Body of pancreas (tissue), 4 donors: Measurements from ENCODE around the gene WDR46. TPM values are rescaled to one million over a fixed set of nuclear protein-coding genes. Genes with fewer than 3 reads are reported as not detected.
A peak's percentile ranks its signal among the peaks of the same experiment; 100 is the strongest.

Source experiments
- ATAC-seq: fragments of 150-250 bp; one replicate; pipeline ENCODE4 v1.9.1; 2016
- DNase-seq, 4 donors: peaks; one replicate each; pipeline ENCODE4 v3.0.0-alpha.2; 2019
- H3K27ac ChIP-seq, 4 donors: fragments of 200-600 bp; sonication (generic); 1 replicate in 3 of 4; 2 replicates in 1 of 4; pipeline versions ENCODE4 v1.5.1 to v1.6.1; 2016 to 2019; ENCODE audit warnings: mild to moderate bottlenecking in 1 of 4, mixed read lengths in 1 of 4, moderate library complexity in 1 of 4
- H3K27me3 ChIP-seq, 2 donors: fragments of 200-600 bp; sonication (generic); one replicate each; pipeline ENCODE4 v1.6.0; 2016; ENCODE audit warnings: mild to moderate bottlenecking in 1 of 2
- H3K36me3 ChIP-seq, 2 donors: fragments of 200-600 bp; sonication (generic); replicated peaks in 1 of 2; 2 replicates each; pipeline ENCODE4 v1.5.1; 2016; ENCODE audit warnings: low read depth in 2 of 2; ENCODE audit not compliant: insufficient read depth in 1 of 2
- H3K4me1 ChIP-seq: fragments of 200-600 bp; sonication (generic); one replicate; pipeline ENCODE4 v1.6.0; 2016
- H3K4me3 ChIP-seq, 2 donors: fragments of 200-600 bp; sonication (generic); 1 replicate in 1 of 2; 2 replicates in 1 of 2; pipeline ENCODE4 v1.5.1; 2016 to 2019
- H3K9me3 ChIP-seq, 3 donors: fragments of 200-600 bp; sonication (generic); 1 replicate in 2 of 3; 2 replicates in 1 of 3; pipeline ENCODE4 v1.5.1; 2016
- CTCF ChIP-seq, 7 experiments: fragments of 450-650 bp in 4 of 7; fragments of 200-600 bp in 3 of 7; sonication (generic) in 3 of 7; IDR thresholded peaks; one replicate each; pipeline ENCODE4 v1.5.1; 2016 to 2019; ENCODE audit warnings: antibody characterized with exemption in 7 of 7
- POLR2A ChIP-seq, 3 donors: fragments of 450-650 bp; IDR thresholded peaks; one replicate each; pipeline ENCODE4 v1.6.1; 2016; ENCODE audit warnings: antibody characterized with exemption in 3 of 3, mild to moderate bottlenecking in 2 of 3
- WGBS, 2 donors: methylation state at CpG; one replicate each; pipeline ENCODE4 v1.1.5; 2017; 5-methylcytosine and 5-hydroxymethylcytosine counted together
- intact Hi-C: fragments of 100-400 bp; cut with DNase I; formaldehyde crosslinking; loops from one replicate; pipeline ENCODE4 v1.15.1; 2023
- total RNA-seq, 2 donors: library from RNA; depleted of rRNA; stranded (reverse); fragments of >200 nt; gene quantifications; one replicate each; pipeline ENCODE4 v1.1.0, GENCODE V29; 2016

The WDR46 gene
- total RNA-seq = 10 to 100 TPM; 27.8 to 43.2 TPM

- DNase-seq = peak; percentile 78 to 86 (median 81)
- H3K36me3 ChIP-seq = peaks cover 0 to 6% of the 10 kb centered on the region in 2 donors
- ATAC-seq = peak; percentile 96
- intact Hi-C loops = no loop called here
- peak in 1 of 3 donors; percentile 30 for TF ChIP-seq POLR2A (IDR thresholded peaks at IDR 0.05)
- no peak for TF ChIP-seq CTCF (IDR thresholded peaks at IDR 0.05)
- H3K9me3 ChIP-seq = no peaks in the 10 kb centered on the region
- no peaks in the 10 kb centered on the region for H3K27me3 ChIP-seq
- peak within 1 kb of the TSS in 3 of 4 donors; percentile 55 to 80 (median 65) for H3K27ac ChIP-seq
- peak within 1 kb of the TSS; percentile 35 to 36 for H3K4me3 ChIP-seq
- H3K4me1 ChIP-seq = peaks cover 25% of the 10 kb centered on the region
- 0% methylated on average over 37 to 43 of the region's 43 CpGs for WGBS, 2 donors
Observed at GRCh38 chr6:33288921-33289783, at the start of gene WDR46, which contains the start of gene PFDN6. WDR46 (minus strand) TSS chr6:33289239; CDS start chr6:33289170, 69 bp downstream. PFDN6 (plus strand) TSS chr6:33289601; CDS start chr6:33289857, 256 bp downstream.

- H3K4me1 ChIP-seq = no peaks in the 10 kb centered on the region
- intact Hi-C loops = no loop called here
- H3K4me3 ChIP-seq = no peak overlapping the region
- no peaks in the 10 kb centered on the region for H3K27me3 ChIP-seq
- no peaks in the 10 kb centered on the region for H3K36me3 ChIP-seq
- no peaks in the 10 kb centered on the region for H3K9me3 ChIP-seq
- ATAC-seq (no peak), DNase-seq (no peak)
- TF ChIP-seq CTCF (IDR thresholded peaks at IDR 0.05) (no peak), POLR2A (IDR thresholded peaks at IDR 0.05) (no peak)
- WGBS, 2 donors = 63 to 84% methylated on average over 2 to 3 of the region's 3 CpGs
- H3K27ac ChIP-seq = no peak overlapping the region
Observed at GRCh38 chr6:33336495-33336894, 47.5 kb upstream of the WDR46 start.

- 71 to 82% methylated on average over 4 of the region's 4 CpGs for WGBS, 2 donors
- no peaks in the 10 kb centered on the region for H3K27me3 ChIP-seq
- no peak for ATAC-seq
- no peaks in the 10 kb centered on the region for H3K4me1 ChIP-seq
- TF ChIP-seq POLR2A (IDR thresholded peaks at IDR 0.05) (no peak), CTCF (IDR thresholded peaks at IDR 0.05) (no peak)
- H3K4me3 ChIP-seq = no peak overlapping the region
- H3K9me3 ChIP-seq = no peaks in the 10 kb centered on the region
- no peak for DNase-seq
- no peak overlapping the region for H3K27ac ChIP-seq
- intact Hi-C loops = no loop called here
- no peaks in the 10 kb centered on the region for H3K36me3 ChIP-seq
Observed at GRCh38 chr6:33335916-33336315, 46.9 kb upstream of the WDR46 start.

GRCh38 chr6:33333666-33334065, 44.6 kb upstream of the WDR46 start:
- no peaks in the 10 kb centered on the region for H3K36me3 ChIP-seq
- no peaks in the 10 kb centered on the region for H3K4me1 ChIP-seq
- intact Hi-C loops = no loop called here
- no peak overlapping the region for H3K4me3 ChIP-seq
- no peaks in the 10 kb centered on the region for H3K27me3 ChIP-seq
- 80 to 82% methylated on average over 4 of the region's 4 CpGs for WGBS, 2 donors
- no peaks in the 10 kb centered on the region for H3K9me3 ChIP-seq
- no peak for DNase-seq
- TF ChIP-seq CTCF (IDR thresholded peaks at IDR 0.05) (no peak), POLR2A (IDR thresholded peaks at IDR 0.05) (no peak)
- ATAC-seq = no peak
- no peak overlapping the region for H3K27ac ChIP-seq
